Measurements from ENCODE around the gene ST7. TPM values are rescaled to one million over a fixed set of nuclear protein-coding genes. Genes with fewer than 3 reads are reported as not detected.

The ST7 gene
- total and polyA plus RNA-seq, 9 donors: 11.6 to 20.7 (median 15.0) TPM

- Histone ChIP-seq H3K9me3 (replicated peaks; ENCODE audit: control insufficient read depth, low read depth, low read length) (no peaks in the 10 kb centered on the region), H3K36me3 (ENCODE audit: control insufficient read depth, insufficient read depth, low read length) (no peaks in the 10 kb centered on the region), H3K4me3 (ENCODE audit: low read length) (no peak overlapping the region), H3K27me3 (ENCODE audit: control insufficient read depth, insufficient read depth, low read length) (no peaks in the 10 kb centered on the region), H3K4me1 (ENCODE audit: control insufficient read depth, insufficient read depth, low read length) (peaks cover 7% of the 10 kb centered on the region), H3K27ac (ENCODE audit: low read length) (no peak overlapping the region)
- whole genome bisulfite sequencing (ENCODE audit: insufficient coverage): 97% methylated on average over 7 of the region's 9 CpGs
- no peak for DNase-seq
Observed at GRCh38 chr7:116949941-116950801, 3.1 kb upstream of the ST7 start.

GRCh38 chr7:116950889-116951351 lies 2.4 kb upstream of the ST7 start:
- no CpG with 5 or more reads among the region's 5 CpGs for WGBS (ENCODE audit: insufficient coverage)
- H3K36me3 ChIP-seq (ENCODE audit: control insufficient read depth, insufficient read depth, low read length): no peaks in the 10 kb centered on the region
- peaks cover 9% of the 10 kb centered on the region for H3K4me1 ChIP-seq (ENCODE audit: control insufficient read depth, insufficient read depth, low read length)
- no peak overlapping the region for H3K4me3 ChIP-seq (ENCODE audit: low read length)
- no peaks in the 10 kb centered on the region for H3K27me3 ChIP-seq (ENCODE audit: control insufficient read depth, insufficient read depth, low read length)
- no peak overlapping the region for H3K27ac ChIP-seq (ENCODE audit: low read length)
- no peak for DNase-seq
- H3K9me3 ChIP-seq (replicated peaks; ENCODE audit: control insufficient read depth, low read depth, low read length): no peaks in the 10 kb centered on the region

GRCh38 chr7:116951366-116952292 lies 1.7 kb upstream of the ST7 start:
- Histone ChIP-seq H3K36me3 (ENCODE audit: control insufficient read depth, insufficient read depth, low read length) (no peaks in the 10 kb centered on the region), H3K9me3 (replicated peaks; ENCODE audit: control insufficient read depth, low read depth, low read length) (no peaks in the 10 kb centered on the region), H3K27me3 (ENCODE audit: control insufficient read depth, insufficient read depth, low read length) (no peaks in the 10 kb centered on the region), H3K4me1 (ENCODE audit: control insufficient read depth, insufficient read depth, low read length) (peaks cover 13% of the 10 kb centered on the region), H3K4me3 (ENCODE audit: low read length) (no peak overlapping the region), H3K27ac (ENCODE audit: low read length) (no peak overlapping the region)
- no peak for DNase-seq
- WGBS (ENCODE audit: insufficient coverage): 94% methylated on average over 5 of the region's 17 CpGs

GRCh38 chr7:116952635-116953371 lies 498 bp upstream of the ST7 start:
- Histone ChIP-seq H3K27ac (ENCODE audit: low read length) (peak overlapping the region; percentile 99), H3K4me1 (ENCODE audit: control insufficient read depth, insufficient read depth, low read length) (peaks cover 13% of the 10 kb centered on the region), H3K4me3 (ENCODE audit: low read length) (peak overlapping the region; percentile 84), H3K27me3 (ENCODE audit: control insufficient read depth, insufficient read depth, low read length) (no peaks in the 10 kb centered on the region), H3K9me3 (replicated peaks; ENCODE audit: control insufficient read depth, low read depth, low read length) (no peaks in the 10 kb centered on the region), H3K36me3 (ENCODE audit: control insufficient read depth, insufficient read depth, low read length) (no peaks in the 10 kb centered on the region)
- DNase-seq: peak; percentile 80
- WGBS (ENCODE audit: insufficient coverage): 4% methylated on average over 7 of the region's 25 CpGs

GRCh38 chr7:116953906-116954838 lies 871 bp downstream of the ST7 start:
- peak; percentile 95 for DNase-seq
- H3K4me1 ChIP-seq (ENCODE audit: control insufficient read depth, insufficient read depth, low read length): peaks cover 13% of the 10 kb centered on the region
- H3K27me3 ChIP-seq (ENCODE audit: control insufficient read depth, insufficient read depth, low read length): no peaks in the 10 kb centered on the region
- H3K36me3 ChIP-seq (ENCODE audit: control insufficient read depth, insufficient read depth, low read length): no peaks in the 10 kb centered on the region
- no peaks in the 10 kb centered on the region for H3K9me3 ChIP-seq (replicated peaks; ENCODE audit: control insufficient read depth, low read depth, low read length)
- under 1% methylated on average over 51 of the region's 63 CpGs for WGBS (ENCODE audit: insufficient coverage)
- H3K27ac ChIP-seq (ENCODE audit: low read length): peak overlapping the region; percentile 97
- H3K4me3 ChIP-seq (ENCODE audit: low read length): peak overlapping the region; percentile 75

GRCh38 chr7:116955340-116955739 lies 2.0 kb downstream of the ST7 start:
- no peak overlapping the region for H3K27ac ChIP-seq (ENCODE audit: low read length)

GRCh38 chr7:116955801-116956476 lies 2.6 kb downstream of the ST7 start:
- H3K4me3 ChIP-seq (ENCODE audit: low read length): no peak overlapping the region
- no peak overlapping the region for H3K27ac ChIP-seq (ENCODE audit: low read length)
- H3K27me3 ChIP-seq (ENCODE audit: control insufficient read depth, insufficient read depth, low read length): no peaks in the 10 kb centered on the region
- WGBS (ENCODE audit: insufficient coverage): 84% methylated on average over 3 of the region's 4 CpGs
- no peaks in the 10 kb centered on the region for H3K9me3 ChIP-seq (replicated peaks; ENCODE audit: control insufficient read depth, low read depth, low read length)
- no peaks in the 10 kb centered on the region for H3K36me3 ChIP-seq (ENCODE audit: control insufficient read depth, insufficient read depth, low read length)
- DNase-seq: peak; percentile 62
- H3K4me1 ChIP-seq (ENCODE audit: control insufficient read depth, insufficient read depth, low read length): peaks cover 13% of the 10 kb centered on the region

More at GRCh38 chr7:116955340-116955739, 2.0 kb downstream of the ST7 start:
- Histone ChIP-seq H3K36me3 (ENCODE audit: control insufficient read depth, insufficient read depth, low read length) (no peaks in the 10 kb centered on the region), H3K4me3 (ENCODE audit: low read length) (no peak overlapping the region), H3K27me3 (ENCODE audit: control insufficient read depth, insufficient read depth, low read length) (no peaks in the 10 kb centered on the region), H3K4me1 (ENCODE audit: control insufficient read depth, insufficient read depth, low read length) (peaks cover 13% of the 10 kb centered on the region), H3K9me3 (replicated peaks; ENCODE audit: control insufficient read depth, low read depth, low read length) (no peaks in the 10 kb centered on the region)
- no peak for DNase-seq

- Histone ChIP-seq H3K4me1 (ENCODE audit: control insufficient read depth, insufficient read depth, low read length) (peaks cover 13% of the 10 kb centered on the region), H3K4me3 (ENCODE audit: low read length) (no peak overlapping the region), H3K27me3 (ENCODE audit: control insufficient read depth, insufficient read depth, low read length) (no peaks in the 10 kb centered on the region), H3K36me3 (ENCODE audit: control insufficient read depth, insufficient read depth, low read length) (no peaks in the 10 kb centered on the region), H3K9me3 (replicated peaks; ENCODE audit: control insufficient read depth, low read depth, low read length) (no peaks in the 10 kb centered on the region), H3K27ac (ENCODE audit: low read length) (no peak overlapping the region)
- WGBS (ENCODE audit: insufficient coverage): no CpG with 5 or more reads among the region's 2 CpGs
- DNase-seq: no peak
Observed at GRCh38 chr7:116956477-116956804, 3.1 kb downstream of the ST7 start.

GRCh38 chr7:116957874-116958273 lies 4.6 kb downstream of the ST7 start:
- Histone ChIP-seq H3K36me3 (ENCODE audit: control insufficient read depth, insufficient read depth, low read length) (no peaks in the 10 kb centered on the region), H3K9me3 (replicated peaks; ENCODE audit: control insufficient read depth, low read depth, low read length) (no peaks in the 10 kb centered on the region), H3K4me3 (ENCODE audit: low read length) (no peak overlapping the region), H3K4me1 (ENCODE audit: control insufficient read depth, insufficient read depth, low read length) (peaks cover 8% of the 10 kb centered on the region), H3K27me3 (ENCODE audit: control insufficient read depth, insufficient read depth, low read length) (no peaks in the 10 kb centered on the region), H3K27ac (ENCODE audit: low read length) (no peak overlapping the region)
- no peak for DNase-seq
- WGBS (ENCODE audit: insufficient coverage): no CpG with 5 or more reads among the region's 2 CpGs
